ENCODE data around the gene RNF103.

Gene RNF103

GRCh38 chr2:86627550-86627949, 3.9 kb upstream of the RNF103 start:
- Histone ChIP-seq H3K36me3 (ENCODE audit: control insufficient read depth in 5 of 5, insufficient read depth in 5 of 5, low read length in 5 of 5) (no peaks in the 10 kb centered on the region), H3K27me3 (ENCODE audit: control insufficient read depth in 5 of 5, insufficient read depth in 4 of 5, low read length in 5 of 5) (peaks cover 0 to 2% (median 0%) of the 10 kb centered on the region in 5 donors), H3K4me3 (ENCODE audit: low read depth in 1 of 5, low read length in 5 of 5) (no peak overlapping the region), H3K9ac (ENCODE audit: low read length in 5 of 5) (no peak overlapping the region), H3K9me3 (ENCODE audit: control insufficient read depth in 5 of 5, low read length in 5 of 5) (no peaks in the 10 kb centered on the region), H3K27ac (ENCODE audit: low read depth, low read length) (no peak overlapping the region), H3K4me1 (ENCODE audit: control insufficient read depth in 5 of 5, insufficient read depth in 5 of 5, low read length in 5 of 5) (peaks cover 0 to 7% (median 5%) of the 10 kb centered on the region in 5 donors)

GRCh38 chr2:86625096-86625495, 1.4 kb upstream of the RNF103 start:
- no peak overlapping the region for H3K9ac ChIP-seq (ENCODE audit: low read length in 5 of 5)
- H3K9me3 ChIP-seq (ENCODE audit: control insufficient read depth in 5 of 5, low read length in 5 of 5): no peaks in the 10 kb centered on the region
- no peak overlapping the region for H3K4me3 ChIP-seq (ENCODE audit: low read depth in 1 of 5, low read length in 5 of 5)
- no peaks in the 10 kb centered on the region for H3K27me3 ChIP-seq (ENCODE audit: control insufficient read depth in 5 of 5, insufficient read depth in 4 of 5, low read length in 5 of 5)
- H3K27ac ChIP-seq (ENCODE audit: low read depth, low read length): no peak overlapping the region
- peaks cover 0 to 29% (median 28%) of the 10 kb centered on the region in 5 donors for H3K4me1 ChIP-seq (ENCODE audit: control insufficient read depth in 5 of 5, insufficient read depth in 5 of 5, low read length in 5 of 5)
- peaks cover 0 to 3% (median 0%) of the 10 kb centered on the region in 5 donors for H3K36me3 ChIP-seq (ENCODE audit: control insufficient read depth in 5 of 5, insufficient read depth in 5 of 5, low read length in 5 of 5)

- H3K9me3 ChIP-seq (ENCODE audit: control insufficient read depth in 5 of 5, low read length in 5 of 5): no peaks in the 10 kb centered on the region
- H3K9ac ChIP-seq (ENCODE audit: low read length in 5 of 5): peak overlapping the region; percentile 48 to 95 (median 66)
- H3K4me1 ChIP-seq (ENCODE audit: control insufficient read depth in 5 of 5, insufficient read depth in 5 of 5, low read length in 5 of 5): peaks cover 0 to 30% (median 29%) of the 10 kb centered on the region in 5 donors
- H3K36me3 ChIP-seq (ENCODE audit: control insufficient read depth in 5 of 5, insufficient read depth in 5 of 5, low read length in 5 of 5): peaks cover 0 to 12% (median 2%) of the 10 kb centered on the region in 5 donors
- H3K4me3 ChIP-seq (ENCODE audit: low read depth in 1 of 5, low read length in 5 of 5): peak overlapping the region; percentile 63 to 93 (median 88)
- peak overlapping the region; percentile 95 for H3K27ac ChIP-seq (ENCODE audit: low read depth, low read length)
- no peaks in the 10 kb centered on the region for H3K27me3 ChIP-seq (ENCODE audit: control insufficient read depth in 5 of 5, insufficient read depth in 4 of 5, low read length in 5 of 5)
Measured at GRCh38 chr2:86624267-86624547, 542 bp upstream of the RNF103 start.

- Histone ChIP-seq H3K27me3 (ENCODE audit: control insufficient read depth in 5 of 5, insufficient read depth in 4 of 5, low read length in 5 of 5) (no peaks in the 10 kb centered on the region), H3K4me1 (ENCODE audit: control insufficient read depth in 5 of 5, insufficient read depth in 5 of 5, low read length in 5 of 5) (peaks cover 0 to 30% (median 29%) of the 10 kb centered on the region in 5 donors), H3K4me3 (ENCODE audit: low read depth in 1 of 5, low read length in 5 of 5) (peak overlapping the region; percentile 87 to 94 (median 89)), H3K9me3 (ENCODE audit: control insufficient read depth in 5 of 5, low read length in 5 of 5) (no peaks in the 10 kb centered on the region), H3K27ac (ENCODE audit: low read depth, low read length) (peak overlapping the region; percentile 89), H3K9ac (ENCODE audit: low read length in 5 of 5) (peak overlapping the region in 4 of 5 donors; percentile 88 to 95 (median 90)), H3K36me3 (ENCODE audit: control insufficient read depth in 5 of 5, insufficient read depth in 5 of 5, low read length in 5 of 5) (peaks cover 3 to 21% (median 11%) of the 10 kb centered on the region in 5 donors)
Measured at GRCh38 chr2:86623043-86623493, 597 bp downstream of the RNF103 start.

- Histone ChIP-seq H3K9ac (ENCODE audit: low read length in 5 of 5) (peak overlapping the region; percentile 88 to 97 (median 91)), H3K4me1 (ENCODE audit: control insufficient read depth in 5 of 5, insufficient read depth in 5 of 5, low read length in 5 of 5) (peaks cover 0 to 30% (median 29%) of the 10 kb centered on the region in 5 donors), H3K9me3 (ENCODE audit: control insufficient read depth in 5 of 5, low read length in 5 of 5) (no peaks in the 10 kb centered on the region), H3K4me3 (ENCODE audit: low read depth in 1 of 5, low read length in 5 of 5) (peak overlapping the region; percentile 87 to 94 (median 89)), H3K27ac (ENCODE audit: low read depth, low read length) (peak overlapping the region; percentile 89), H3K27me3 (ENCODE audit: control insufficient read depth in 5 of 5, insufficient read depth in 4 of 5, low read length in 5 of 5) (no peaks in the 10 kb centered on the region), H3K36me3 (ENCODE audit: control insufficient read depth in 5 of 5, insufficient read depth in 5 of 5, low read length in 5 of 5) (peaks cover 3 to 21% (median 14%) of the 10 kb centered on the region in 5 donors)
Measured at GRCh38 chr2:86622519-86623042, 1.1 kb downstream of the RNF103 start.

- Histone ChIP-seq H3K27ac (ENCODE audit: low read depth, low read length) (no peak overlapping the region), H3K4me3 (ENCODE audit: low read depth in 1 of 5, low read length in 5 of 5) (peak overlapping the region; percentile 87 to 94 (median 89)), H3K27me3 (ENCODE audit: control insufficient read depth in 5 of 5, insufficient read depth in 4 of 5, low read length in 5 of 5) (no peaks in the 10 kb centered on the region), H3K9me3 (ENCODE audit: control insufficient read depth in 5 of 5, low read length in 5 of 5) (no peaks in the 10 kb centered on the region), H3K36me3 (ENCODE audit: control insufficient read depth in 5 of 5, insufficient read depth in 5 of 5, low read length in 5 of 5) (peaks cover 3 to 30% (median 22%) of the 10 kb centered on the region in 5 donors), H3K9ac (ENCODE audit: low read length in 5 of 5) (peak overlapping the region; percentile 88 to 97 (median 91)), H3K4me1 (ENCODE audit: control insufficient read depth in 5 of 5, insufficient read depth in 5 of 5, low read length in 5 of 5) (peaks cover 0 to 30% (median 29%) of the 10 kb centered on the region in 5 donors)
Measured at GRCh38 chr2:86621280-86621943, 2.3 kb downstream of the RNF103 start.

GRCh38 chr2:86617738-86618137, 5.9 kb downstream of the RNF103 start:
- H3K36me3 ChIP-seq (ENCODE audit: control insufficient read depth in 5 of 5, insufficient read depth in 5 of 5, low read length in 5 of 5): peaks cover 19 to 48% (median 39%) of the 10 kb centered on the region in 5 donors

GRCh38 chr2:86617153-86617552, 6.5 kb downstream of the RNF103 start:
- Histone ChIP-seq H3K36me3 (ENCODE audit: control insufficient read depth in 5 of 5, insufficient read depth in 5 of 5, low read length in 5 of 5) (peaks cover 19 to 48% (median 40%) of the 10 kb centered on the region in 5 donors), H3K9ac (ENCODE audit: low read length in 5 of 5) (no peak overlapping the region), H3K9me3 (ENCODE audit: control insufficient read depth in 5 of 5, low read length in 5 of 5) (no peaks in the 10 kb centered on the region), H3K27me3 (ENCODE audit: control insufficient read depth in 5 of 5, insufficient read depth in 4 of 5, low read length in 5 of 5) (no peaks in the 10 kb centered on the region), H3K27ac (ENCODE audit: low read depth, low read length) (no peak overlapping the region), H3K4me1 (ENCODE audit: control insufficient read depth in 5 of 5, insufficient read depth in 5 of 5, low read length in 5 of 5) (peaks cover 0 to 21% (median 18%) of the 10 kb centered on the region in 5 donors), H3K4me3 (ENCODE audit: low read depth in 1 of 5, low read length in 5 of 5) (no peak overlapping the region)

More at GRCh38 chr2:86617738-86618137, 5.9 kb downstream of the RNF103 start:
- no peak overlapping the region for H3K27ac ChIP-seq (ENCODE audit: low read depth, low read length)
- no peak overlapping the region for H3K4me3 ChIP-seq (ENCODE audit: low read depth in 1 of 5, low read length in 5 of 5)
- H3K27me3 ChIP-seq (ENCODE audit: control insufficient read depth in 5 of 5, insufficient read depth in 4 of 5, low read length in 5 of 5): no peaks in the 10 kb centered on the region
- H3K9ac ChIP-seq (ENCODE audit: low read length in 5 of 5): no peak overlapping the region
- H3K9me3 ChIP-seq (ENCODE audit: control insufficient read depth in 5 of 5, low read length in 5 of 5): no peaks in the 10 kb centered on the region
- peaks cover 0 to 26% (median 24%) of the 10 kb centered on the region in 5 donors for H3K4me1 ChIP-seq (ENCODE audit: control insufficient read depth in 5 of 5, insufficient read depth in 5 of 5, low read length in 5 of 5)

GRCh38 chr2:86616502-86616901, 7.2 kb downstream of the RNF103 start:
- Histone ChIP-seq H3K4me1 (ENCODE audit: control insufficient read depth in 5 of 5, insufficient read depth in 5 of 5, low read length in 5 of 5) (peaks cover 0 to 15% (median 11%) of the 10 kb centered on the region in 5 donors), H3K9ac (ENCODE audit: low read length in 5 of 5) (no peak overlapping the region), H3K4me3 (ENCODE audit: low read depth in 1 of 5, low read length in 5 of 5) (no peak overlapping the region), H3K9me3 (ENCODE audit: control insufficient read depth in 5 of 5, low read length in 5 of 5) (no peaks in the 10 kb centered on the region), H3K36me3 (ENCODE audit: control insufficient read depth in 5 of 5, insufficient read depth in 5 of 5, low read length in 5 of 5) (peaks cover 20 to 54% (median 47%) of the 10 kb centered on the region in 5 donors), H3K27me3 (ENCODE audit: control insufficient read depth in 5 of 5, insufficient read depth in 4 of 5, low read length in 5 of 5) (no peaks in the 10 kb centered on the region), H3K27ac (ENCODE audit: low read depth, low read length) (no peak overlapping the region)

GRCh38 chr2:86615596-86615995, 8.1 kb downstream of the RNF103 start:
- H3K27ac ChIP-seq (ENCODE audit: low read depth, low read length): no peak overlapping the region
- peaks cover 28 to 63% (median 53%) of the 10 kb centered on the region in 5 donors for H3K36me3 ChIP-seq (ENCODE audit: control insufficient read depth in 5 of 5, insufficient read depth in 5 of 5, low read length in 5 of 5)
- no peaks in the 10 kb centered on the region for H3K9me3 ChIP-seq (ENCODE audit: control insufficient read depth in 5 of 5, low read length in 5 of 5)
- H3K9ac ChIP-seq (ENCODE audit: low read length in 5 of 5): no peak overlapping the region
- no peak overlapping the region for H3K4me3 ChIP-seq (ENCODE audit: low read depth in 1 of 5, low read length in 5 of 5)
- H3K4me1 ChIP-seq (ENCODE audit: control insufficient read depth in 5 of 5, insufficient read depth in 5 of 5, low read length in 5 of 5): peaks cover 0 to 6% (median 2%) of the 10 kb centered on the region in 5 donors
- H3K27me3 ChIP-seq (ENCODE audit: control insufficient read depth in 5 of 5, insufficient read depth in 4 of 5, low read length in 5 of 5): no peaks in the 10 kb centered on the region

Measured in subcutaneous abdominal adipose tissue (tissue), 5 donors.